Caco-2 (cell line): ENCODE results near the gene CPEB3. TPM values are rescaled to one million over a fixed set of nuclear protein-coding genes. Genes with fewer than 3 reads are reported as not detected.
A peak's percentile ranks its signal among the peaks of the same experiment; 100 is the strongest.

Experiments
- BruUV-seq: library from RNA; stranded (reverse); fragments of 400-500 nt; replicated peaks from 2 replicates; lab custom pipeline; 2021; lab: Mats Ljungman, UMichigan
- CTCF ChIA-PET: fragments of 300-600 bp; sonication (Branson Sonifier 250); formaldehyde crosslinking; loops from one replicate; lab custom pipeline; 2022; ENCODE audit warnings: antibody characterized with exemption; lab: Charles Lee
- POLR2A ChIA-PET: fragments of 300-600 bp; sonication (Branson Sonifier 250); formaldehyde crosslinking; loops from one replicate; lab custom pipeline; 2022; ENCODE audit warnings: antibody characterized with exemption; lab: Charles Lee
- DNase-seq, 2 experiments: peaks; one replicate each; pipeline versions ENCODE4 v3.0.0 to v3.0.0-alpha.2; 2020 to 2022
- H3K27me3 ChIP-seq: replicated peaks from 2 replicates; pipeline ENCODE4 v1.6.0; 2011; ENCODE audit warnings: low read length; ENCODE audit not compliant: control insufficient read depth, insufficient read depth
- H3K36me3 ChIP-seq: 2 replicates; pipeline ENCODE4 v1.5.1; 2011; ENCODE audit warnings: low read length; ENCODE audit not compliant: control insufficient read depth, insufficient read depth
- H3K4me1 ChIP-seq: fragments of 250-450 bp; sonication (Bioruptor Pico); 2 replicates; pipeline ENCODE4 v1.5.1; 2020; ENCODE audit warnings: mild to moderate bottlenecking
- H3K4me3 ChIP-seq: 2 replicates; pipeline ENCODE4 v1.5.1; 2011; ENCODE audit warnings: low read depth, mild to moderate bottlenecking, control low read depth, low read length
- H3K9me3 ChIP-seq: fragments of 250-450 bp; sonication (Bioruptor Pico); 2 replicates; pipeline ENCODE4 v1.5.1; 2020; ENCODE audit warnings: mild to moderate bottlenecking, moderate library complexity
- H3K27ac Mint-ChIP-seq: one replicate; pipeline ENCODE4 v1.8.0; 2022; ENCODE audit warnings: mixed read lengths; ENCODE audit not compliant: unreplicated experiment
- H3K27me3 Mint-ChIP-seq: one replicate; pipeline ENCODE4 v1.8.0; 2022; ENCODE audit warnings: mixed read lengths; ENCODE audit not compliant: insufficient read depth, unreplicated experiment
- H3K36me3 Mint-ChIP-seq: one replicate; pipeline ENCODE4 v1.8.0; 2022; ENCODE audit warnings: mild to moderate bottlenecking, mixed read lengths; ENCODE audit not compliant: insufficient read depth, unreplicated experiment
- H3K4me1 Mint-ChIP-seq: one replicate; pipeline ENCODE4 v1.8.0; 2022; ENCODE audit warnings: low read depth, mixed read lengths; ENCODE audit not compliant: unreplicated experiment
- H3K4me3 Mint-ChIP-seq: one replicate; pipeline ENCODE4 v1.8.0; 2022; ENCODE audit warnings: mild to moderate bottlenecking, moderate library complexity, mixed read lengths; ENCODE audit not compliant: unreplicated experiment
- H3K9me3 Mint-ChIP-seq: one replicate; pipeline ENCODE4 v1.8.0; 2022; ENCODE audit warnings: mixed read lengths; ENCODE audit not compliant: unreplicated experiment
- CTCF ChIP-seq, 2 experiments: fragments of 200-600 bp in 1 of 2; IDR thresholded peaks; 1 replicate in 1 of 2; 2 replicates in 1 of 2; pipeline versions ENCODE4 v1.5.1 to v1.8.0; 2011 to 2022; ENCODE audit warnings: antibody characterized with exemption in 1 of 2, control low read depth in 1 of 2, inconsistent platforms in 1 of 2, low read depth in 1 of 2, low read length in 1 of 2, mild to moderate bottlenecking in 1 of 2, moderate library complexity in 1 of 2; ENCODE audit not compliant: insufficient read depth in 1 of 2, severe bottlenecking in 1 of 2, unreplicated experiment in 1 of 2
- intact Hi-C: fragments of 100-400 bp; cut with micrococcal nuclease; formaldehyde crosslinking; loops from one replicate; pipeline ENCODE4 v1.10.0; 2022; ENCODE audit not compliant: unreplicated experiment
- total RNA-seq: library from RNA; stranded (reverse); gene quantifications from 2 replicates; pipeline ENCODE4 v1.2.3, GENCODE V29; 2022

CPEB3 gene
- total RNA-seq, 1 experiment from 2014 or later, result 2.3 TPM

DNA sequence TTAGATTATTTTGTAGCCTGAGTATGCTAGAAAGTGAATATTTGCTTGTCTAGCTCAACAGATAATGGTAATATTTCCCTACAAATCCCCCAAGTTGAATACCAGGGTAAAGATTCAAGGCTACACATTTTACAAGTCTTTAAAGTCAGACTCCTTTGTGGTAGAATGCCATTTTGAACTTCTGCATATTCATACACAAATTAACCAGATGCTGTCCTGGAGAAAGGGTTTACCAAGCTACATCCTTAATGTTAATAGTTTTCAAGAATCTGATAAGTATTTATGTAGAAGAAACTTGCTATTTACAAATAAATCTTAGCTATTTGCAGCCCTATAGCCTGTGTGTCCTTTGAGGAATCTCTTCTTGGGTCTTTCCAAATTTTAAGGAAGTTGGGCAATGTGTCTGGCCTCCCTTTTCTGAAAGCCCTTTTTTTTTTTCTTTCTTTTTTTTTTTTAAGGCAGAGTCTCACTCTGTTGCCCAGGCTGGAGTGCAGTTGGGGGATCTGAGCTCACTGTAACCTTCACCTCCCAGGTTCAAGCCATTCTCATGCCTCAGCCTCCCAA is 82.6 kb downstream of the CPEB3 start:
- H3K9me3 Mint-ChIP-seq, result no peaks in the 10 kb centered on the region
- POLR2A ChIA-PET, result no interaction called here
- Histone ChIP-seq H3K4me1 (no peaks in the 10 kb centered on the region), H3K27me3 (no peaks in the 10 kb centered on the region), H3K4me3 (no peak overlapping the region), H3K36me3 (no peaks in the 10 kb centered on the region), H3K9me3 (no peaks in the 10 kb centered on the region)
- H3K4me1 Mint-ChIP-seq, result peaks cover 8% of the 10 kb centered on the region
- no peak for TF ChIP-seq CTCF (IDR thresholded peaks at IDR 0.05; ENCODE audit: insufficient read depth in 1 of 2, low read depth in 1 of 2, low read length in 1 of 2, severe bottlenecking in 1 of 2, unreplicated experiment in 1 of 2)
- no peaks in the 10 kb centered on the region for H3K36me3 Mint-ChIP-seq
- H3K27ac Mint-ChIP-seq, result no peak overlapping the region
- DNase-seq, result no peak
- no peak overlapping the region for H3K4me3 Mint-ChIP-seq
- H3K27me3 Mint-ChIP-seq, result no peaks in the 10 kb centered on the region
- BruUV-seq, result no TSS peak
- CTCF ChIA-PET, result interaction anchor here (0.5 kb wide), 1 partner anchor 228 kb away, joined by 4 read pairs; no protein-coding TSS in a partner anchor
- intact Hi-C loops, result no loop called here

GRCh38 chr10:92207061-92207460 is 83.8 kb downstream of the CPEB3 start:
- no peaks in the 10 kb centered on the region for H3K36me3 ChIP-seq
- Mint-ChIP-seq H3K4me1 (peaks cover 8% of the 10 kb centered on the region), H3K36me3 (no peaks in the 10 kb centered on the region), H3K9me3 (no peaks in the 10 kb centered on the region), H3K27me3 (no peaks in the 10 kb centered on the region), H3K27ac (no peak overlapping the region), H3K4me3 (no peak overlapping the region)
- TF ChIP-seq CTCF (IDR thresholded peaks at IDR 0.05; ENCODE audit: insufficient read depth in 1 of 2, low read depth in 1 of 2, low read length in 1 of 2, severe bottlenecking in 1 of 2, unreplicated experiment in 1 of 2), result no peak
- no peaks in the 10 kb centered on the region for H3K9me3 ChIP-seq
- no TSS peak for BruUV-seq
- ChIA-PET POLR2A (no interaction called here), CTCF (no interaction called here)
- intact Hi-C loops, result no loop called here
- H3K4me1 ChIP-seq, result no peaks in the 10 kb centered on the region
- no peaks in the 10 kb centered on the region for H3K27me3 ChIP-seq
- no peak overlapping the region for H3K4me3 ChIP-seq
- DNase-seq, result no peak

DNA sequence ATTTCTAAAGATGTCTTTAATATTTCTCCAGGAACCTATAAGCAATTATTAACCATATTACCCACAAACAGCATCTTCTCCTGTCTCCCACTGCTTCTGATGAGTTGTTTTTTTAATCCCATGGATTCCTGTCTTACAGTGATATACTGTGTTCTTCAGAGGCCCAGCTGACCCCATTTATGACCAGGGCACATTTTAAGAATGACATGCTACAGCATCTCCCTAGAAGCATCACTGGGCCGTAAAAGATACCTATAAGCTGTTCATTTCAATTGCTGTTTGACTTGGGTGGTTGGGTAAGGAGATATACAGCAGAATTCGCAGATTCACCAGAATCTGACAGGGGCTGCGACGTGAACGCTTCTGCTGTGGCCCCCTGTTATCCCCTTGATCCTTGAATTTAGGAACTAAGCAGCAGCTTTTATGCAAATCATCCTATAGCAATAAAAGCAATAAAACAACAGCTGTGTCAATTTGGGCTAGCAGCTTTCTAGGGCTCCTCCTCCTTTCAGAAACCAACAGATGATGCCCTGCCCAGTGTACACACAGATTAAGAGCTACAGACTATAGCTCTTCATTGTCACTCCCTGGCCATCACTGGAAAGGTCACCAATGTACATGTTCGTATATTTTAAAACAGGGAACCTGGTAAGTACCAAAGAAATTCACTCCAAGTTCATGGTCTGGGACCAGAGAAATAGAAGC is 86.8 kb downstream of the CPEB3 start:
- Histone ChIP-seq H3K36me3 (no peaks in the 10 kb centered on the region), H3K4me3 (no peak overlapping the region), H3K4me1 (no peaks in the 10 kb centered on the region), H3K27me3 (no peaks in the 10 kb centered on the region), H3K9me3 (no peaks in the 10 kb centered on the region)
- ChIA-PET POLR2A (no interaction called here), CTCF (interaction anchor here (0.7 to 1.2 kb wide), 2 partner anchors 39 to 116 kb away, joined by 3 to 14 read pairs; no protein-coding TSS in a partner anchor)
- H3K4me1 Mint-ChIP-seq, result peaks cover 8% of the 10 kb centered on the region
- TF ChIP-seq CTCF (IDR thresholded peaks at IDR 0.05; ENCODE audit: insufficient read depth in 1 of 2, low read depth in 1 of 2, low read length in 1 of 2, severe bottlenecking in 1 of 2, unreplicated experiment in 1 of 2), result peak in 1 of 2 experiments; percentile 14
- DNase-seq, result peak in 1 of 2 experiments; percentile 24
- no peaks in the 10 kb centered on the region for H3K27me3 Mint-ChIP-seq
- no peak overlapping the region for H3K4me3 Mint-ChIP-seq
- H3K27ac Mint-ChIP-seq, result no peak overlapping the region
- H3K36me3 Mint-ChIP-seq, result no peaks in the 10 kb centered on the region
- intact Hi-C loops, result no loop called here
- no TSS peak for BruUV-seq
- no peaks in the 10 kb centered on the region for H3K9me3 Mint-ChIP-seq
